Stromal cell of bone marrow (primary cell): ENCODE data around the gene WDR38.
A peak's percentile ranks its signal among the peaks of the same experiment; 100 is the strongest.
"Not testable (repeated sequence)": the region's sequence is repeated elsewhere in the genome, so short reads cannot be mapped to it uniquely, and the experiment has no call there.

Experiments used
- DNase-seq: peaks from one replicate; pipeline ENCODE4 v3.0.0-alpha.2; 2012; ENCODE audit warnings: low read depth

Gene WDR38

GRCh38 chr9:124834591-124834990, 18.7 kb upstream of the WDR38 start:
- peak; percentile 51 for DNase-seq

DNA sequence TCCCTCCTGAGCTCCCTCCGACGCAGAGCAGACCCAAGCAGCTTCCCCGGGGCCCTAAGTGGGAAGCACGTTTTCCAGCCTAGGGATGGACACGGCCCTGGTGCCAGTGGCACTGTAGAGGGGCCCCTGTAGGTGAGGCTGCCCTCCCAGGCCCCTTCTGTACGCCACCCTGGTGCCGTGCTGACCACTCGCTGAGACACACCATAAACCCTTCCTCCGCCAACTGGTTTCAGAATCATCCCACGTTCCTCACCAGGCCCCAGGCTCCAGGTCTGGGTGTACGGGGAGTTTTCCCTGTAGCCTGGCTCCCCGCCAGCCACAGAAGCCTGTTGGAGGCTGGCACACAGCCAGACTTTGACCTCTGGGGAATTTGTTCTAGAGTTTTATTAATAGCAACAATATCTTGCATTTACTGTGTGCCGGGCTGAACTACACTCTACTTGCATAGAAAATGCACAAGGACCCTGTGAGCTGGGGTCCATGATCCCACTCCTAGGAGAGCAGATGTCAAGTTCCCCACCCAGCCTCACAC, 18.2 kb upstream of the WDR38 start:
- DNase-seq, result no peak

GRCh38 chr9:124838132-124838531, 15.1 kb upstream of the WDR38 start:
- DNase-seq, result not testable (repeated sequence)

GRCh38 chr9:124838567-124839275, 14.5 kb upstream of the WDR38 start:
- DNase-seq, result not testable (repeated sequence)

GRCh38 chr9:124839612-124840299, 13.5 kb upstream of the WDR38 start:
- DNase-seq, result no peak

GRCh38 chr9:124840300-124840833, 12.9 kb upstream of the WDR38 start:
- DNase-seq, result no peak

- no peak for DNase-seq
Measured at GRCh38 chr9:124841075-124841821, 12.0 kb upstream of the WDR38 start.

- DNase-seq, result no peak
Measured at GRCh38 chr9:124843456-124844034, 9.7 kb upstream of the WDR38 start.

DNA sequence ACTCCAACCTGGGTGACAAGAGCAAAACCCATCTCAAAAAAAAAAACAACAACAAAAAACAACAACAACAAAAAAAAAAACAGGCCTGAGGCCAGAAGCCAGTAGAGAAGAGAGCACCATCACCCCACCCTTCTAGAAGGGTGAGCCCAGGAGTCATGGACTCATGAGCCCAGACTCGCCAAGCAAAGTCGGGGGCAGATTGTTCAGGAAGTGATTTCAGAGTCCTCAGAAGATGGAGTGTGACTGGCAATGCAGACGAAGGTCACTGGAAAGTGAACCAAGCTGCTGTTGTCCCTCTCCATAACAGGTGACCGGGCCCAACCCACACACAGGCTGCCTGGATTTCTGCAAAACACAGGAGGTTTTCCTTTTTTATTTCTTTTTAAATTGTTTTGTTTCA, 9.0 kb upstream of the WDR38 start:
- no peak for DNase-seq

- not testable (repeated sequence) for DNase-seq
Measured at GRCh38 chr9:124846467-124846866, 6.8 kb upstream of the WDR38 start.

DNA sequence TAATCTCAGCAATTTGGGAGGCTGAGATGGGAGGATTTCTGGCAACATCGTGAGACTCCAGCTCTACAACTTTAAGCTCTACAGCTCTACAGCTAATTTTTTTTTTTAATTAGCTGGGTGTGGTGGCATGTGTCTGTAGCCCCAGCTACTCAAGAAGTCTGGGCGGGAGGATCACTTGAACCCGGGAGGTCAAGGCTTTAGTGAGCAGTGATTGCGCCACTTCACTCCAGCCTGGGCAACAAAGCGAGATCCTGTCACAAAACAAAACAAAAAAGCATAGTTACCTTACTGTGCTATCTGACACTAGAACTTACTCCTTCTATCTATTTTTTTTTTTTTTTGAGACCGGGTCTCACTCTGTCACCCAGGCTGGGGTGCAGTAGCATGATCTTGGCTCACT, 6.3 kb upstream of the WDR38 start:
- DNase-seq, result no peak

DNA sequence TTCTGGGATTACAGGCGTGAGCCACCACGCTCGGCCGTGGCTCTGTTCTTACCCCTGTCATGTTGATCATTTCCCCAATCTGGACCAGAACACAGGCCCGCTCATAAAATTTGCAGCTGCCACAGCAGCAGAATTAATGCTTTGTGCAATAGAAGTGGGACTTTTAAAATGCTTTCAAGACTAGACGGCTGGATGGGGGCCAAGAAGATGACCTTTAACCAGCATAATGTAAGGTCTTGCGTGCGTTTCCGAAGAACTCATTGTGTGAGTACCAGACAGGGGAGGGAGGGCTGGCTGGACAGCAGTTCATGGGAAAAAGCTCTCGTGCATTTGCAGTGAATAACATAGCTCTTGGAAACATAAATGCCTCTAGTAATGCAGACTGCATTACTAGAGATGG, 3.5 kb upstream of the WDR38 start:
- no peak for DNase-seq

DNA sequence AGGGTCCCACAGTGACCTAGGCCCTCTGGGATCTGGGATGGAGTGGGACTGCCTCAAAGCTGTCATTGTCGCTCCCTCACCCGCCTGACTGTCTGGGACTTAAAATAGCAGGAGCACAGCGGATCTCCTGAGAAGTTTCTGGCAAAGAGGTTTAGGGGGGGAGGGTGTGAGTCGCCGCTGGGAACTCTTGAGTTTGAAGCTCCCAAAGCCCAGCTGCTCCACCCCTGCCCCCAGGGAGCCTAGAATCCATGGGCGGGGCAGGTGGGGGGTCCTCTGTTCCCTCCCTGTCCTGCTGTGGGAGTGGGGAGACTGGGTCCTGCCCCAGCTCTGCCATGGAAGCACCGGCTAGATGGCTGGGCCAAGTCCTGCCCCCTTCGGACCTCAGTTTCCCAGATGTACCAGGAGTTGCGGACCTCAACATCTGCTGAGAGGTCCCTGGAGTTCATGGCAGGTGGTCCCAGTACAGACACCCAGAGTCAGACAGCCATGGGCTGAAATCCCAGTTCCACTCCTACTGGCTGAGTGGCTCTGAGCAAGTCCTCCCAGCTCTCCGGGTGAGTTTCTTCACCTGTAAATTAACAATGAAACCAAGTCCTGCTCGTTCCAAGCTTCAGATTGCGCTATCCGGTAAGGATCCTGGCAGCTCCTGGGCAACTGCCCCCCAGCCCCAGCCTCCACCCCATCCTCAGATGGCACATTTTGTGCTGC, 985 bp upstream of the WDR38 start:
- DNase-seq, result no peak

DNA sequence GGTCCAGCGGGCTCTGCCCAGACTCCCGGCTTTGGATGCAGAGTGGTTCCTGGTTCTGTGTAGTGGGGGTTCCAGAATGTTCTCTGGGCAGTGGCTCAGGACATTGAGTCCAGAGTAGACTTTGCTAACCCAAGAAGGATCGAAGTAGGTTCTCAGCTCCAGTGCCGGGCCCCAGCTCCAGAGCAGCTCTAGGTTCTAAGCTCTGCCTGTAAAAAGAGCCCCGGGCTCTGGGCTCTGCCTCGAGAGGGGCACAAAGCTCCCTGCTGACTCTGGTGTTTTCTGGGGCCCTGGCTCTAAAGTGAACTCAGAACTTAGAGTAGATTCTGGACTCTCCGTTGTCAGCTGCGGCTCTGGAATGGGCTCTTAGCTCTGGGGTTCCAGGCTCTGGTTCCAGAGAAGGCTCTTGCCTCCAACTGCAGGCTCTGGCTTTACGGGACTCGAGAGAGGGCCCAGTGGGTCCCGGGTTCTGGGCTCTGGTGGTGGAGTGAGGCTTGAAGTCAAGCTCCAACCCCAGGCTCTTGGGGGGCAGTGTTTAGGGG, 414 bp downstream of the WDR38 start:
- no peak for DNase-seq

DNA sequence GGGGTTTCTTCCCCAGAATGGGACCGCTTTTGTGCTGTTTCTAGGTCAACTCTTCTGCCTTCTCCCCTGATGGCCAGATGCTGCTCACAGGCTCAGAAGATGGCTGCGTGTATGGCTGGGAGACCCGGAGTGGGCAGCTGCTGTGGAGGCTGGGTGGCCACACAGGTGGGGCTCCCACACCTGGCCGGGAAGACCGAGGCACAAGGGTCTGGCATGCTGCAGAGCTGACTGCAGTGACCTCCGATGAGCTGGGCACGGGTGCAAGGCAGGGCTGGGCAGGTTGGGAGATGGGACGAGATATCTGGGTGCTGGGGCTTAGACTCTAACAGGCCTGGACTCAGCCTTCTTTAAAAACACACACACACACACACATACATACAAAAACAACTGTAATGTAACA, 901 bp downstream of the WDR38 start:
- DNase-seq, result no peak

- no peak for DNase-seq
Measured at GRCh38 chr9:124854822-124855221, 1.6 kb downstream of the WDR38 start.

GRCh38 chr9:124855566-124855943, 2.3 kb downstream of the WDR38 start:
- DNase-seq, result no peak

DNA sequence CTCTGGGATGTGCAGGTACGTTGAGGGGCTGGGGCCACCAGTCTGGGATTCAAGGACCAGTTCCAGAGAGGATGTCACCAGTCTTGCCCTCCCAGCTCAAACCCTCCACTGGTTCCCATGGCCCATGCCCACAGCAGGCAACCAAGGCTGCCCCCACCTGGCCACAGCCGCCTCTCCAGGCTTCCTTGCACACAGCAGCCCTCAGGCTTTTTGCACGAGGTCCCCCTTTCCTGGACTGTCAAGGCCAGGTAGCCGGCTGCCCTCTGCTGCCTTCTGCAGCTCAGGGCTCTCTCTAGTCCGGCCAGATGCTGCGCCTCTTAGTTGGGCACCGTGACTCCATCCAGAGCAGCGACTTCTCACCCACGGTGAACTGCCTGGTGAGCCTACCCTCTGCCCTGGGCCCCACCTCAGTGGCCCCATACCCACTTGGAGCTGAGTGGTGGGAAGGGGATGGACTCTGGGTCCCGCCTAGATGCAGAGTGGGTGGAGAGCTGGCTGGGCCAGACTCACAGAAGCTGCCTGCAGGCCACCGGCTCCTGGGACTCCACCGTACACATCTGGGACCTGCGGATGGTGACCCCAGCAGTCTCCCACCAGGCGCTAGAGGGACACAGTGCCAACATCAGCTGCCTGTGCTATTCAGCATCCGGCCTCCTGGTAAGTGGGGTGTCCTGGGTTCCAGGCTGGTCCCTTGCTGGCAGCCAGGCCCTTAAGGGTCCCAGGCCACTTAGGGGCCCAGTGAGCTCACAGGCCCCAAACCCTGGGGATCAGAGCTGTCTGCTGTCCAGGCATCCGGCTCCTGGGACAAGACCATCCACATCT, 2.9 kb downstream of the WDR38 start:
- DNase-seq, result no peak

GRCh38 chr9:124857533-124858162, 4.4 kb downstream of the WDR38 start:
- no peak for DNase-seq
